CMK (cell line): ENCODE results near the gene CDH23.

Source experiments
- DNase-seq: peaks from one replicate; pipeline ENCODE4 v3.0.0-alpha.2; 2010; ENCODE audit warnings: low read depth

CDH23 gene

GRCh38 chr10:71565284-71566000 is 168.7 kb downstream of the CDH23 start:
- DNase-seq: no peak

GRCh38 chr10:71567006-71567405 is 170.3 kb downstream of the CDH23 start:
- DNase-seq: no peak

GRCh38 chr10:71568896-71569492 is 172.3 kb downstream of the CDH23 start:
- no peak for DNase-seq

GRCh38 chr10:71569775-71570588 is 173.3 kb downstream of the CDH23 start:
- no peak for DNase-seq

- DNase-seq: no peak
These were observed 174.9 kb downstream of the CDH23 start for GRCh38 chr10:71571460-71572175.

GRCh38 chr10:71572962-71573361 is 176.2 kb downstream of the CDH23 start:
- DNase-seq: no peak

- DNase-seq: no peak
These were observed 177.1 kb downstream of the CDH23 start for GRCh38 chr10:71573562-71574518.

GRCh38 chr10:71575451-71575850 is 178.7 kb downstream of the CDH23 start:
- DNase-seq: no peak

GRCh38 chr10:71575934-71576801 is 179.4 kb downstream of the CDH23 start:
- DNase-seq: no peak

- DNase-seq: no peak
These were observed 180.1 kb downstream of the CDH23 start for GRCh38 chr10:71576842-71577241.

GRCh38 chr10:71577345-71577744 is 180.6 kb downstream of the CDH23 start:
- DNase-seq: no peak

GRCh38 chr10:71578069-71578468 is 181.3 kb downstream of the CDH23 start:
- no peak for DNase-seq

- DNase-seq: no peak
These were observed 182.9 kb downstream of the CDH23 start for GRCh38 chr10:71579668-71580067.

GRCh38 chr10:71580415-71580814 is 183.7 kb downstream of the CDH23 start:
- no peak for DNase-seq

- DNase-seq: no peak
These were observed 184.2 kb downstream of the CDH23 start for GRCh38 chr10:71580926-71581325.

GRCh38 chr10:71581376-71581775 is 184.7 kb downstream of the CDH23 start:
- DNase-seq: no peak

- DNase-seq: no peak
These were observed 185.3 kb downstream of the CDH23 start for GRCh38 chr10:71582019-71582418.

GRCh38 chr10:71582506-71583475 is 186.1 kb downstream of the CDH23 start:
- no peak for DNase-seq

GRCh38 chr10:71584461-71584860 is 187.7 kb downstream of the CDH23 start:
- DNase-seq: no peak
